Measurements from ENCODE around the gene ATP9A.

- no peak for TF ChIP-seq CTCF (IDR thresholded peaks at IDR 0.05; ENCODE audit: low read depth, low read length, missing input control)
- no peak for TF ChIP-seq EGR1 (IDR thresholded peaks at IDR 0.05; ENCODE audit: low read depth in 2 of 2)
- no peak for TF ChIP-seq REST (IDR thresholded peaks at IDR 0.05)
- no peak for TF ChIP-seq TAF1 (conservative IDR thresholded peaks at IDR 0.05)
- no peak for TF ChIP-seq RAD21 (IDR thresholded peaks at IDR 0.05)
- no peak for TF ChIP-seq MAX (IDR thresholded peaks at IDR 0.05)
- no peak for TF ChIP-seq GABPA (IDR thresholded peaks at IDR 0.05 in 1 of 2, conservative IDR thresholded peaks at IDR 0.05 in 1 of 2)
- TF ChIP-seq JUND (IDR thresholded peaks at IDR 0.05) = no peak
- TF ChIP-seq SP1 (IDR thresholded peaks at IDR 0.05) = no peak
These were observed 152.1 kb downstream of the ATP9A start for GRCh38 chr20:51616060-51616459.

All from liver (tissue), 3 donors.